Central memory CD4-positive, alpha-beta T cell (primary cell): ENCODE results near the gene KCNJ9.
"Not testable (repeated sequence)": the region's sequence is repeated elsewhere in the genome, so short reads cannot be mapped to it uniquely, and the experiment has no call there.

Experiments used
- DNase-seq: peaks from one replicate; pipeline ENCODE4 v3.0.0; 2022
- total RNA-seq, 3 experiments: gene quantifications; one replicate each; lab custom pipeline; 2026; lab: John Stamatoyannopoulos, UW

Gene KCNJ9
- 0 to 0.19 (median 0.07) reads per million in 3 experiments for total RNA-seq

DNA sequence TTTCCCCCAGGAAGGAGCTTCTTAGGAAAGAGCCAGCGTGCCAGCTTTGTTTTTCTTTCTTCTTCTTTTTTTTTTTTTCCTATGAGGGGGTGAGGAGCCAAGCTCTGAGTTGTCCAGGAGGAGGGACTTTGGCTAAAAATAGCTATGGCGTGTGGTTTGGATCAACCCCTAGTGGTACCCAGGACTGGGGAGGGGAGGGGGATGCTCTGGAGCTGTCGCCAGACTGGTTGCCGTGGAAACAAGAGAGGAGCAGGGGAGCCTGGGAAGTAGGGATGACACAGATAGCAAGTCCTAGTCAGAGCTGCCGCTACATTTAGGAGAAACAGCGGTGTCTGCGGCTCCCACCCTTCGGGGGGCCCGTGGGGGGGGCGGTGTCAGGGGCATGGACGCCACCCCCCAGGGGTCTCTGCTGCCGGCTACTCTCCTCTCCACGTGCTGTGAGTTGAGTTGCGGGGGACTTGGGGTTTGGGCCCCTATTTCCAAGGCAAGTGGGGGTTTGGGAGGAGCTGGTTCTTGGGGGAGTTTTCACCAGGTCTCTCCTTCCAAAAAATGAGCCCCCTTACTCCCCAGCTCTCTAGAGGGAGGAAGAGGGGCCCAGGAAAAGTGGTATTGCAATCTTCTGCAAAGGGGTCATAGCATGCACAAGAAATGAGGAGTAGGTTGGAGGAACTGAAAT, at the start of gene KCNJ9:
KCNJ9 (plus strand) TSS at position 278 of the 676 bp plus-strand sequence. CDS start 2,493 bp downstream, outside the sequence.
- no peak for DNase-seq

- no peak for DNase-seq
These were observed 49.0 kb upstream of the KCNJ9 start for GRCh38 chr1:160032165-160032820.

GRCh38 chr1:160040476-160040875, 40.9 kb upstream of the KCNJ9 start:
- DNase-seq, result no peak

DNA sequence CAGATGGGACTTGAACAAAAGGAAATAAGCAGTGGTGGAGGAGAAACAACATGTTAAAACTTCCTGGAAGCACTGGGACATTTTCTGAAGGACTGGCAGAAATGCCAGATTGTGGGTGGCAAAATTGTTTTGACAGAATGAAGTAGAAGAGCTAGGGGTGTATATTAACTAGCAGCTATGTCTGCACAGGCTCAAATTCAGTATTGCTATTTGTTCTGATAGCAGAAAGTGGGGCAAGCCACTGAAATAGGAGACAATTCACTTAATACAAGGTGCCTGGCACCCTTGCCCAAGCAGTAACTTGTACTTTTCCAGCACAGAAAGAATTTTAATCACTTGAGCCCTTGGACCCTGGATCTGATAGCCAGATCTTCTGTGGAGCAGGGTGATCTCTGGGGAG, 37.8 kb upstream of the KCNJ9 start:
- no peak for DNase-seq

GRCh38 chr1:160045653-160046052, 35.7 kb upstream of the KCNJ9 start:
- DNase-seq, result no peak

- DNase-seq, result peak; percentile 43
These were observed 34.7 kb upstream of the KCNJ9 start for GRCh38 chr1:160046494-160047110.

DNA sequence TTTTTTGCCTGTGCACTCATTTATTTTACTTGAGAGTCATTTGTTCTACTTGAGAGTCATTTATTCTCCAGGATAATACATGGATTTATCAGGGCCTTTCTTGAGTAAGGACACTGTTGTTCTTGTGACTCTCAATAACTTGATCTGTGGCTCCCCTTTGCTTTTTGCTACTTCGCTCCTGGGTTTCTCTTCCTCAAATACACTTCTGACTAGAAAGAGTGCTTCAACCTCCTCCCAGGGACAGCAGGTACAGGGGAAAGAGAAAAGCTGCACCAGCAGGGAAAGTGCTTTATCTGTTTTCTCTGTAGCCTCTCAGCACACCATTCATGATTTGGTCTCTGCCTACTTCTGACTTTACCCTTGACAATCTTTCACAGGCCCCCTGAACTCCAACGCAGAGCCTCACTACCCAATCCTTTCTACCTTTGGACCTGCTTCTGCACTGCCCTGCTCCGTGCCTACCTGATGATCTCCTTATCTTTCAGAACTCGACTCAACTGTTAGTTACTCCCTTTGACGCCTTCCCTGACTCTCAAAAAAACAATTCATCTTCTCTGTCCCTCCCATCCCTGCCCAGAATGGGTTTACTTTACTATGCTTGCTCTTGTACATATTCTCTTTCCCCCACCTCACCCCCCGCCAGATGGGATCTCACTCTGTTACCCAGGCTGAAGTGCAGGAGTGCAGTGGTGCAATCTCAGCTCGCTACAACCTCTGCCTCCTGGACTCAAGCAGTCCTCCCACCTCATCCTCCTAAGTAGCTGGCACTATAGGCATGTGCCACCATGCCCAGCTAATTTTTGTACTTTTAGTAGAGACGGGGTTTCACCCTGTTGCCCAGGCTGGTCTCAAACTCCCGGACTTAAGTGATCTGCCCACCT, 34.0 kb upstream of the KCNJ9 start:
- no peak for DNase-seq

DNA sequence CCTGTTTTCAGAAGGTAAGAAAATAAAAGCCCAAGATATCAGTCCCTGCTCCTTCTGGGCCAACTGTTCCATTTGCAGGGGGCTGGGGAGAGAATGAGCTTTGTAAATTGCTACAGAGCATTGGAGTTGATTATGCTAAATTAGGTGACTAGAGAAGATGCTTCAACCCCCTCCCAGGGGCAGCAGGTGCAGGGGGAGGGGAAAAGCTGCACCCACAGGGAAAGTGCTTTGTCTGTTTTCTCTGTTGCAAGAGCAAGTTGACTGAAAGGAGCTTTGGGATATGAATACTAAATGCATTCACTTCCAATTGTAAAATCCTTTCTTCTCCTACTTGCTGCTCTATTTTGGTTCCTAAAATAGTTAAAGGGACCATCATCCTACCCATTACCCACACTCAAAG, 33.0 kb upstream of the KCNJ9 start:
- no peak for DNase-seq

GRCh38 chr1:160049101-160049500, 32.2 kb upstream of the KCNJ9 start:
- no peak for DNase-seq

DNA sequence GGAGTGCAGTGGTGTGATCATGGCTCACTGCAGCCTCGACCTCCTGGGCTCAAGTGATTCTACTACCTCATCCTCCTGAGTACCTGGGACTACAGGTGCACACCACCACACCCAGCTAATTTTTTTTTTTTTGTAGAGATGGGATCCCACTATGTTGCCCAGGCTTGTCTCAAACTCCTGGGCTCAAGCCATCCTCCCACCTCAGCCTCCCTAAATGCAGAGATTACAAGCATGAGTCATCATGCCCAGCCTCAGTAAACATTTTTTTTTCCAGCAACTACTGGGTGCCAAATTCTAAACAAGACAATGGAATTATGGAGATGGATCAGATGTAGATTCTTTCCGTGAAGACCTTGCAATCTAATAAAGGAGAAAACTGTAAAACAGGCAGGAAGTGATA, 31.2 kb upstream of the KCNJ9 start:
- DNase-seq, result not testable (repeated sequence)

DNA sequence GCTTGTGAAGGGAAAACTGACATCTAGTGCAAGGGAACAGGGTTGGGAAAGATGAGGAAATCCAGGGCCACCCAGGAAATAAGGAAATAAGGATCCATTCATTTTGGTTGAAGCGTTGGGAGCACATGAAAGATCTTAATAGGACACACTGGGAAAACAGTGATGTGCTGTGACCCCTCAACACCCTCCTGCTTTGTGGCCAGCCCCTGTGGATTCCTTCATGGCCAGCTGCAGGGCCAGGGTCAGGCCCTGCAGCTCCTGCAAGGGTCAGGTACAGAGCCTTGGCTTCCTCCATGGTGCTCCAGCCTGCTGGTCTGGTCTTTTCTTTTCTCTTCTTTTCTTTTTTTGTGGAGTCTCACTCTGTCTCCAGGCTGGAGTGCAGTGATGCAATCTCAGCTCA, 30.7 kb upstream of the KCNJ9 start:
- no peak for DNase-seq

GRCh38 chr1:160052936-160053335, 28.4 kb upstream of the KCNJ9 start:
- no peak for DNase-seq

GRCh38 chr1:160053548-160054365, 27.6 kb upstream of the KCNJ9 start:
- no peak for DNase-seq

DNA sequence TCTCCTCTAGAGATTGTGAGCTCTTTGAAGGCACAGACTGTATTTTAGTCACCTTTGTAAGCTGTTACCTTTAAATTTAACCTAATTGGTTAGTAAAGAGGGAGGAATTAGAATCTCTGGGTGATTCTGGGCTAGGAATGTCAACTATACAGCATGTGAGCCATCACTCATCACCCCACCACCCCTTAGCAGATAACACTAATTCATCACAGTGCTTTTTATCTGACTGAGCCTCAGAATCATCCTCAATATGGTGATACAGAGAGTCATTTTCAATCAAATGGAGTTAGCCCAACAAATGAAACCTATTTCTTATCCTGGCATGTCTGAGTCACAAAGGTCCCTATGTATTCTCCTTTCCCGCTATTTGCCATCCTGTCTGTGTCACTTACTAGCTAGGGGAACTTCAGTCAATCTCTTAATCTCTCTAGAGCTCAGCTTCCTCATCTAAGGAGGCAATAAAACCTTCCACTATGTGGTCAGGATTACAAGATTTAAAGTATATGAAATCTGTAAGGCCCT, 24.6 kb upstream of the KCNJ9 start:
- DNase-seq, result no peak

DNA sequence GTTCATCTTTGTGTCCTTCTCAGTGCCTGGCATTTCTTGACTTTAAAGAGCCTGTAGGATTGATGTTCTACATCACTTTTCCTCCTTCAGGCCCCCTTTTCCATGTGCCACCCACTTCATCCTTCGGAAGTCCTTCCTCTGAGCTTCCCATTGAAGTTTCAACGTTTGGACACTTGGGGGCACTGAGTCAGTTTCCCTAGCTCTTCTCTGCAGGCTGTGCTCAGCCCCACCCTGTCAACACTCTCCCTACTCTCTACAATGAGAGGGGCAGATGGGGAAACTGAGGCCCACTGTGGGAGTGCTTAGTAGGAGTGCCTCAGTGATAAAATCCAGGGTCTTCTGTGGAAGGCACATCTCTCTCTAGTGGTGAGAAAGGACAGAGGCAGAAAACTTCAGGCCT, 23.3 kb upstream of the KCNJ9 start:
- DNase-seq, result no peak

DNA sequence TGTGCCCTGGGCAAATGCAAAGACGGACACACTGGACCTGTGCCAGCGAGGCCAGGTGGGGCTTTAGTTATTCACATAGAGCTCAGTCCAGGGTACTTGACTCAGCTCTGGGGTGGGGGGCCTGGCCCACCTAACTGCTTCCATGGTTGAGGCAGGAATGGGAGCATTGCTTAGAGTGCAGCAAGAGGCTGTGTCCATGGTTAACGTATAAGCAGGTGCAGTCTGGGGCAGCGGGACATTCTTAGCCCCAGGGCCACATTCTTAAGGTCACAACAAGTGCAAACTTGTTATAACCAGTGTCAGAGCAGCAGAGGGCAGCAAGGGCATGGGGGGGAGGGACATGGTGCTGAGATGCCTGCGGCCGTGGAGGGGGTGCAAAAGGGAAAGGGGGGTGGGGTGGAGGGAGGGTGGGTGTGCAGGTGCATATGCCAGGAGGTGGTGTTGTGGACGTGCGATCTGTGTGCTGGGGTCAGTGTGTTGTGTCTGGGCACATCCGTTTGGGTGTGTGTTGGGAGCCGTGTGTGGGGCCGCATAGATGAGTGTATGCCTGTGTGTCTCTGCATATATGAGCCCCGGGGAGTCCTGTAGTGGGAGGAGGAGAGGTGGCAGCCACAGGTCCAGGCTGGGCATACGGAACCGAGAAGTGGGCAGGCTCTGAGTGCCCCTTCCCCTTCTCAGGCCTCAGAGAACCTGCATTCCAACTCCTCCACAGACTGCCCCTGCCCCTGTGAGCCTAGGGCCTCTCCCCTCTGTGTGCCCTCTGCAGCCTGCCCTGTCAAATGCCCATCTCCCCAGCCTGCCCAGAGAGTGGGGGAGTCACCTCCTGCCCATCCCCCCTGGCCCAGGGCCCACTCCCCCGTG, 19.7 kb upstream of the KCNJ9 start:
- no peak for DNase-seq

DNA sequence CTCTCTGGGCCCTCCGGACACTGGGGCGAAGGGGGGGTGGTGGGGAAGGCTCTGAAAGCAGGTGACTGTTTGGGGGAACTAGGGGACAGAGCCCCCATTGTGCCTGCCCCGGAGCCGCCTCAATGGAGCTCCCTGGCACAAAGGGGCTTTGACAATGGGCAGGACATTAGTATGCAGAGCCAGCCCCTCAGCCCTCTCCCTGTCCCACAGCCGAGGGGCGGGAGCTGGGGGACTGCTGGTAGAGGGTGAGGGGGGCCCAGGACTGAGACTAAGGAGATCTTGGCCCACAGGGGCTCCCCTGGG, 19.2 kb upstream of the KCNJ9 start:
- DNase-seq, result no peak

DNA sequence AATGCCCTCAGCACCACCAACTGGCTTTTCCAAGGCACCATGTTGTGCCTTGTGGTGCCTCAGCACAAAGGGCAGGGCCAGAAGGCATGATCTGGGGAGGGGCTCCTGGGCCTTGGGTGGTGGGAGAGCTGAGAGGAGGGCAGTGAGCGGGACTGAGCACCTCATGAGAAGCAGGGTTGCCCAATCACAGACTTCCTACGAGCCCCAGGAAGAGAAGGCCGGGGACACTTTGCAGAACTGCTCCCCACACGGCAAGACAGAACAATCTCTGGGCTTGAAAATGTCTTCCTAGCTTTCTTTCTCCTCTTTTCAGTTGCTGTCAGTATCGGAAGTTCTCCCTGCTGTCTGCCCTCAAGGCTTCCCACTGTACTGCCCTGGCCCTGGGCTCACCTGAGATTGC, 18.2 kb upstream of the KCNJ9 start:
- no peak for DNase-seq

GRCh38 chr1:160064164-160064563, 17.2 kb upstream of the KCNJ9 start:
- no peak for DNase-seq

DNA sequence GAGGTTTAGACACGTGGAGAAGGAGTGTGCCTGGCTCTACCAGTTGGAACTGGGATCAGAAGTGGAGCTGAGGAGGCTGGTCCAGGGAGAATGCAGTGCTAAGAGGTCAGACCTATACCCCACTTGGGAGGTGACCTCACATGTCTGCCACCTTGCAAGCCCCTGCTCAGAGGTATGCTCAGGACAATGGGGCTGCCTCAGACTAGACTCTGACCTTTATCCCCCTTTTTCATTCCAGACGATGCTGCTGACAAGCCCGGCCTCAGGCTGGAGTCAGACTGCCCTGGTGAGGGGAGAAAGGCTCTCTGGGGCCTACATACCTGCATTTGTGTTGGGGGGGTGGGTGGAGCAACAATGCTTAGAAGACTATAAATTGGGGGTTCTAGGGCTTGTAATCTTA, 16.6 kb upstream of the KCNJ9 start:
- DNase-seq, result no peak
